ENCODE data around the gene CLRN2. TPM values are rescaled to one million over a fixed set of nuclear protein-coding genes. Genes with fewer than 3 reads are reported as not detected.

CLRN2 gene
- total RNA-seq, 1 experiment from 2014 or later: not detected

DNA sequence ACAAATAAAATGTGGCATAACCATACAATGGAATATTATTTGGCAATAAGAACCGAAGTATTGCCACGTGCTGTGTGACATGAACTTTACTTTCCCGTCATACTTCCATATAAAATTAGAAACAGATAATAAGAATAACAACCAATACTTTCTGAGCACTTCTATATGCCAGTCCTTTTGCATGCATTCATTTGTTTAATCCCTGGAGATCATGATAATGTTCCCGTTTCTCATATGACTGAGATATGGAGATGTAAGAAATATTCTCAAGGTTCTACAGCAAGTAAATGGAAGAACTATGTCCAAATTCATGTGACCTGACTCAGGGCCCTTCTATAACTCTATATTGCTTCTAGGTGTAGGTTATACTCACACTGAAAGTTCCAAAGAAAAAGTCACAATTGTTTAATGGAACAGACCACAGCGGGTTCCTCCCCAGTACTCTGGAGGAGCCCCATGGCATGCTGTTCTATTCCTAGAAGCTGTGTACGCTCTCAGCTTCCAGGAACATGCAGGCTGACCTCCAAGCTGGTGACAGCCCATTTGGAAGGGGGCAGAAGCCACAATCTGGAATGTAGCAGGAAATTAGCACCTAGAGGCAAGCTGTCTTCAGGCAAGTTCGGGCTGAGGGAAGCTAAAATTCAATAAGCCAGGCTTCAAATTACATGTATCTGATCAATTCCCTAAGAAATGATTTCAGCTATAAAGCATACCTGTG lies 34.6 kb upstream of the CLRN2 start:
- Histone ChIP-seq H3K4me2 (ENCODE audit: insufficient read depth, insufficient read length, low read length) (no peak overlapping the region), H3K27me3 (ENCODE audit: insufficient read depth, low read length) (no peaks in the 10 kb centered on the region), H3K4me1 (ENCODE audit: insufficient read depth, low read length) (no peaks in the 10 kb centered on the region), H3K79me1 (ENCODE audit: insufficient read depth, low read depth, low read length, poor library complexity, severe bottlenecking) (no peaks in the 10 kb centered on the region), H2BK20ac (ENCODE audit: low read depth, low read length, poor library complexity, severe bottlenecking) (no peak overlapping the region), H3K9me3 (ENCODE audit: control insufficient read depth, low read depth, low read length) (no peaks in the 10 kb centered on the region), H3T11ph (ENCODE audit: low read length) (no peak overlapping the region), H3K23ac (ENCODE audit: insufficient read length, low read depth, low read length) (no peak overlapping the region), H2BK5ac (ENCODE audit: insufficient read length, low read length) (no peak overlapping the region), H3K18ac (ENCODE audit: insufficient read length, low read depth, low read length) (no peak overlapping the region), H4K20me1 (ENCODE audit: control insufficient read depth, insufficient read depth, insufficient read length) (no peaks in the 10 kb centered on the region), H2AFZ (ENCODE audit: low read length) (no peak overlapping the region), H4K91ac (ENCODE audit: insufficient read length, low read depth, low read length) (no peak overlapping the region), H3K9ac (ENCODE audit: extremely low read depth, insufficient read length, low read length) (no peak overlapping the region), H3K4ac (ENCODE audit: low read depth, low read length) (no peak overlapping the region), H2BK12ac (ENCODE audit: insufficient read length, low read depth, low read length) (no peak overlapping the region), H2BK15ac (ENCODE audit: low read depth, low read length) (no peak overlapping the region), H4K5ac (ENCODE audit: insufficient read length, low read depth, low read length) (no peak overlapping the region), H3K79me2 (ENCODE audit: insufficient read depth, low read length) (no peaks in the 10 kb centered on the region), H4K8ac (replicated peaks; ENCODE audit: insufficient read length, low read depth, low read length) (no peak overlapping the region), H3K23me2 (ENCODE audit: insufficient read length, low read depth, low read length, poor library complexity, severe bottlenecking) (no peaks in the 10 kb centered on the region), H3K14ac (ENCODE audit: insufficient read depth, low read length) (no peak overlapping the region), H2BK120ac (ENCODE audit: low read depth, low read length, poor library complexity, severe bottlenecking) (no peak overlapping the region), H3K56ac (ENCODE audit: insufficient read length, low read depth, low read length) (no peak overlapping the region), H2AK5ac (ENCODE audit: insufficient read length, low read length) (no peak overlapping the region), H3K27ac (ENCODE audit: insufficient read length, low read depth, low read length) (no peak overlapping the region)
- DNase-seq: no peak
- Mint-ChIP-seq H3K27ac (no peak overlapping the region), H3K36me3 (ENCODE audit: insufficient read depth in 1 of 3, low read depth in 3 of 3) (peaks cover 0 to 6% (median 2%) of the 10 kb centered on the region in 3 experiments; a peak in 3 of 7 replicates), H3K4me3 (no peak overlapping the region), H3K27me3 (ENCODE audit: low read depth) (no peaks in the 10 kb centered on the region; the same call in 1 of the 2 replicates), H3K9me3 (no peaks in the 10 kb centered on the region; a peak in 1 of 5 replicates), H3K4me1 (peaks cover 10 to 11% of the 10 kb centered on the region in 2 experiments; a peak in 3 of 4 replicates)
- WGBS (ENCODE audit: extremely low coverage, insufficient read length, low lambda C conversion rate): no CpG with 5 or more reads among the region's 7 CpGs
- TF ChIP-seq, protein P1, sequence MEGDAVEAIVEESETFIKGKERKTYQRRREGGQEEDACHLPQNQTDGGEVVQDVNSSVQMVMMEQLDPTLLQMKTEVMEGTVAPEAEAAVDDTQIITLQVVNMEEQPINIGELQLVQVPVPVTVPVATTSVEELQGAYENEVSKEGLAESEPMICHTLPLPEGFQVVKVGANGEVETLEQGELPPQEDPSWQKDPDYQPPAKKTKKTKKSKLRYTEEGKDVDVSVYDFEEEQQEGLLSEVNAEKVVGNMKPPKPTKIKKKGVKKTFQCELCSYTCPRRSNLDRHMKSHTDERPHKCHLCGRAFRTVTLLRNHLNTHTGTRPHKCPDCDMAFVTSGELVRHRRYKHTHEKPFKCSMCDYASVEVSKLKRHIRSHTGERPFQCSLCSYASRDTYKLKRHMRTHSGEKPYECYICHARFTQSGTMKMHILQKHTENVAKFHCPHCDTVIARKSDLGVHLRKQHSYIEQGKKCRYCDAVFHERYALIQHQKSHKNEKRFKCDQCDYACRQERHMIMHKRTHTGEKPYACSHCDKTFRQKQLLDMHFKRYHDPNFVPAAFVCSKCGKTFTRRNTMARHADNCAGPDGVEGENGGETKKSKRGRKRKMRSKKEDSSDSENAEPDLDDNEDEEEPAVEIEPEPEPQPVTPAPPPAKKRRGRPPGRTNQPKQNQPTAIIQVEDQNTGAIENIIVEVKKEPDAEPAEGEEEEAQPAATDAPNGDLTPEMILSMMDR (conservative IDR thresholded peaks at IDR 0.05): no peak

Data from H9 (cell line).